GM18951 (cell line): ENCODE measurements around the gene CREB3L1.

Experiments
- POLR2A ChIP-seq: IDR thresholded peaks from 4 replicates; pipeline ENCODE4 v1.6.1; 2011; ENCODE audit warnings: mild to moderate bottlenecking; ENCODE audit not compliant: insufficient read length, insufficient read depth; ENCODE audit errors: extremely low read depth
- in situ Hi-C: fragments of 300-500 bp; cut with MboI; formaldehyde crosslinking; loops from one replicate; pipeline ENCODE4 v1.12.0; 2022; ENCODE audit warnings: low sequenced_read_pairs, mixed read lengths, inconsistent platforms; ENCODE audit not compliant: unreplicated experiment

CREB3L1 gene

GRCh38 chr11:46315033-46315738, 37.7 kb downstream of the CREB3L1 start:
- in situ Hi-C loops, result loop anchor here (10.0 kb wide), 1 partner anchor 70 kb away; no protein-coding TSS in a partner anchor
- no peak for TF ChIP-seq POLR2A

GRCh38 chr11:46315783-46316563, 38.5 kb downstream of the CREB3L1 start:
- in situ Hi-C loops, result loop anchor here (10.0 kb wide), 1 partner anchor 71 kb away; no protein-coding TSS in a partner anchor
- no peak for TF ChIP-seq POLR2A

GRCh38 chr11:46319074-46319453, 41.6 kb downstream of the CREB3L1 start:
- no peak for TF ChIP-seq POLR2A
- in situ Hi-C loops, result loop anchor here (10.0 kb wide), 1 partner anchor 74 kb away; no protein-coding TSS in a partner anchor

GRCh38 chr11:46321757-46322156, 44.3 kb downstream of the CREB3L1 start:
- in situ Hi-C loops, result no loop called here
- no peak for TF ChIP-seq POLR2A

- TF ChIP-seq POLR2A, result no peak
- in situ Hi-C loops, result no loop called here
These were observed 45.3 kb downstream of the CREB3L1 start for GRCh38 chr11:46322759-46323158.

GRCh38 chr11:46326813-46327416, 49.5 kb downstream of the CREB3L1 start:
- TF ChIP-seq POLR2A, result no peak
- in situ Hi-C loops, result no loop called here

- in situ Hi-C loops, result no loop called here
- no peak for TF ChIP-seq POLR2A
These were observed 50.4 kb downstream of the CREB3L1 start for GRCh38 chr11:46327829-46328228.

- in situ Hi-C loops, result no loop called here
- no peak for TF ChIP-seq POLR2A
These were observed 52.7 kb downstream of the CREB3L1 start for GRCh38 chr11:46330154-46330553.

GRCh38 chr11:46330563-46331281, 53.3 kb downstream of the CREB3L1 start:
- in situ Hi-C loops, result no loop called here
- no peak for TF ChIP-seq POLR2A

GRCh38 chr11:46331282-46331984, 54.0 kb downstream of the CREB3L1 start:
- in situ Hi-C loops, result no loop called here
- TF ChIP-seq POLR2A, result no peak

- TF ChIP-seq POLR2A, result no peak
- in situ Hi-C loops, result no loop called here
These were observed 54.7 kb downstream of the CREB3L1 start for GRCh38 chr11:46332093-46332567.
